HepG2 (cell line): ENCODE results near the gene DRAP1. TPM values are rescaled to one million over a fixed set of nuclear protein-coding genes. Genes with fewer than 3 reads are reported as not detected.

Source experiments
- ATAC-seq: fragments of 200-7000 bp; cut with Tn5 transposase; 3 replicates; pipeline ENCODE4 v1.9.1; 2020; ENCODE audit warnings: mild to moderate bottlenecking, moderate library complexity
- BruUV-seq: library from RNA; stranded (reverse); fragments of 400-500 nt; replicated peaks from 2 replicates; lab custom pipeline; 2021; lab: Mats Ljungman, UMichigan
- CTCF ChIA-PET: fragments of 300-600 bp; formaldehyde crosslinking; extraction: SDS; loops from one replicate; lab custom pipeline; 2021; ENCODE audit warnings: low total read pairs, inconsistent platforms, low intra/inter-chr PET ratio; lab: Yijun Ruan, JAX
- POLR2A ChIA-PET: fragments of 350-600 bp; sonication (Branson Sonifier 250); formaldehyde crosslinking; loops from one replicate; lab custom pipeline; 2020; ENCODE audit warnings: antibody characterized with exemption, inconsistent platforms; lab: Yijun Ruan, JAX
- DNase-seq: peaks from one replicate; pipeline ENCODE4 v3.0.0-alpha.2; 2015; ENCODE audit warnings: low spot score
- FAIRE-seq: peaks from 3 replicates; lab custom pipeline; 2011; peaks lifted over from hg19 to GRCh38; lab: Jason Lieb, UNC
- H2AFZ ChIP-seq: one replicate; pipeline ENCODE4 v1.6.1; 2011; ENCODE audit warnings: low read length, inconsistent platforms
- H3K27ac ChIP-seq: fragments of 300-600 bp; 3 replicates; pipeline ENCODE4 v1.8.0; 2011; ENCODE audit warnings: mixed run types, mild to moderate bottlenecking, mixed read lengths, low read length, inconsistent platforms; ENCODE audit not compliant: insufficient read depth; ENCODE audit errors: extremely low read length
- H3K27me3 ChIP-seq, 2 experiments: fragments of 200-600 bp in 1 of 2; 2 replicates in 1 of 2; 3 replicates in 1 of 2; pipeline versions ENCODE4 v1.6.0 to v1.8.0; 2011; ENCODE audit warnings: low read length in 2 of 2, mild to moderate bottlenecking in 2 of 2, moderate library complexity in 2 of 2, inconsistent platforms in 1 of 2; ENCODE audit not compliant: insufficient read depth in 2 of 2, control insufficient read depth in 1 of 2
- H3K36me3 ChIP-seq, 2 experiments: fragments of 200-600 bp in 1 of 2; replicated peaks in 1 of 2; 2 replicates in 1 of 2; 3 replicates in 1 of 2; pipeline versions ENCODE4 v1.5.1 to v1.8.0; 2011; ENCODE audit warnings: low read length in 2 of 2, inconsistent platforms in 1 of 2; ENCODE audit not compliant: insufficient read depth in 2 of 2, control insufficient read depth in 1 of 2
- H3K4me1 ChIP-seq: 2 replicates; pipeline ENCODE4 v1.5.1; 2012; ENCODE audit warnings: low read length, inconsistent platforms; ENCODE audit not compliant: insufficient read depth
- H3K4me2 ChIP-seq: 2 replicates; pipeline ENCODE4 v1.6.0; 2011; ENCODE audit warnings: low read depth, low read length, inconsistent platforms
- H3K4me3 ChIP-seq, 3 experiments: fragments of 200-600 bp in 1 of 3; sonication (generic), shearing (Covaris generic) in 1 of 3; replicated peaks in 1 of 3; 2 replicates each; pipeline ENCODE4 v1.5.1; 2011 to 2016; ENCODE audit warnings: low read length in 3 of 3, inconsistent platforms in 2 of 3, low read depth in 2 of 3, mild to moderate bottlenecking in 2 of 3, control low read depth in 1 of 3, mixed read lengths in 1 of 3; ENCODE audit not compliant: insufficient read depth in 1 of 3
- H3K79me2 ChIP-seq: one replicate; pipeline ENCODE4 v1.6.1; 2011; ENCODE audit warnings: low read length, inconsistent platforms; ENCODE audit not compliant: insufficient read depth
- H3K9ac ChIP-seq: 2 replicates; pipeline ENCODE4 v1.6.0; 2011; ENCODE audit warnings: mild to moderate bottlenecking, low read depth, low read length, inconsistent platforms; ENCODE audit not compliant: insufficient read depth
- H3K9me3 ChIP-seq: 2 replicates; pipeline ENCODE4 v1.5.1; 2012; ENCODE audit warnings: mild to moderate bottlenecking, low read length
- H4K20me1 ChIP-seq: 2 replicates; pipeline ENCODE4 v1.6.0; 2011; ENCODE audit warnings: inconsistent platforms, mild to moderate bottlenecking, low read length, moderate library complexity; ENCODE audit not compliant: insufficient read depth
- FOXC1 ChIP-seq: sonication (generic); formaldehyde crosslinking; IDR thresholded peaks from 2 replicates; pipeline ENCODE4 v1.8.0; 2022; ENCODE audit warnings: mild to moderate bottlenecking, missing genetic modification reagents, borderline replicate concordance
- ZNF121 ChIP-seq: sonication (generic); formaldehyde crosslinking; IDR thresholded peaks from 2 replicates; pipeline ENCODE4 v1.5.0; 2020; ENCODE audit warnings: mild to moderate bottlenecking, missing genetic modification reagents
- ZNF609 ChIP-seq: sonication (generic); formaldehyde crosslinking; IDR thresholded peaks from 2 replicates; pipeline ENCODE4 v1.4.0; 2020; ENCODE audit warnings: mild to moderate bottlenecking, missing genetic modification reagents, borderline replicate concordance
- ZNF724P ChIP-seq: sonication (generic); formaldehyde crosslinking; IDR thresholded peaks from 2 replicates; pipeline ENCODE4 v1.8.0; 2022; ENCODE audit warnings: missing genetic modification reagents, borderline replicate concordance
- WGBS: methylation state at CpG from one replicate; pipeline ENCODE4 v1.1.6; 2017; ENCODE audit warnings: low lambda C conversion rate; 5-methylcytosine and 5-hydroxymethylcytosine counted together
- in situ Hi-C: cut with HindIII; loops from 2 replicates; pipeline ENCODE4 v1.10.0; 2017; ENCODE audit warnings: low pct_unique_long_range_greater_than_20kb; ENCODE audit not compliant: extremely low pct_ligation_motif_present
- intact Hi-C: fragments of 100-400 bp; cut with micrococcal nuclease; formaldehyde crosslinking; loops from one replicate; pipeline ENCODE4 v1.10.0; 2022; ENCODE audit not compliant: unreplicated experiment
- polyA plus RNA-seq, 8 experiments: library from polyadenylated mRNA; depleted of rRNA in 3 of 8; stranded (reverse) in 7 of 8; unstranded in 1 of 8; fragments of >200 nt; fragmentation: Illumina TruSeq in 4 of 8; extraction: Trizol in 4 of 8; gene quantifications; 2 replicates each; pipeline versions ENCODE4 v1.2.1 to v1.2.3, GENCODE V29; 2011 to 2016; ENCODE audit warnings: low read depth in 4 of 8, missing spikeins in 1 of 8, mixed read lengths in 1 of 8; ENCODE audit not compliant: insufficient read depth in 1 of 8
- total RNA-seq, 5 experiments: library from RNA; depleted of rRNA; stranded (reverse); fragments of >200 nt; fragmentation: Illumina TruSeq; extraction: Trizol; gene quantifications; 2 replicates each; pipeline ENCODE4 v1.2.3, GENCODE V29; 2016; ENCODE audit warnings: low read depth in 1 of 5

Gene DRAP1
- total and polyA plus RNA-seq, 2 of the 13 experiments (the other 11 are each of a cell fraction or from before 2014, with no cell fraction given), result 46.8 to 52.3 TPM

- Histone ChIP-seq H3K9me3 (no peaks in the 10 kb centered on the region), H3K4me3 (peak overlapping the region; percentile 89 to 97 (median 97)), H3K36me3 (peaks cover 21 to 35% of the 10 kb centered on the region in 2 experiments), H4K20me1 (no peaks in the 10 kb centered on the region), H3K79me2 (peaks cover 22% of the 10 kb centered on the region), H3K4me1 (peaks cover 53% of the 10 kb centered on the region), H2AFZ (no peak overlapping the region), H3K4me2 (peak overlapping the region; percentile 98), H3K9ac (peak overlapping the region; percentile 98), H3K27me3 (no peaks in the 10 kb centered on the region; a peak in 1 of 5 replicates), H3K27ac (no peak overlapping the region)
- WGBS, result 5% methylated on average over 8 of the region's 13 CpGs
- CTCF ChIA-PET, result interaction anchor here (1.1 kb wide), 1 partner anchor 78 kb away, joined by 3 read pairs; no protein-coding TSS in a partner anchor
- DNase-seq (no peak), ATAC-seq (peak; percentile 32), FAIRE-seq (no peak)
- no peak for TF ChIP-seq ZNF724P (CRISPR knock-in tag)
- TF ChIP-seq ZNF609 (CRISPR knock-in tag), result 0 out of 2 replicates have a peak, but pooled peaks have one; percentile 3
- TF ChIP-seq FOXC1 (CRISPR knock-in tag), result 0 out of 2 replicates have a peak, but pooled peaks have one; percentile 9
- 0 out of 2 replicates have a peak, but pooled peaks have one; percentile 54 for TF ChIP-seq ZNF121 (CRISPR knock-in tag)
- intact Hi-C loops, result no loop called here
- TSS peak; percentile 62 for BruUV-seq
- POLR2A ChIA-PET, result interaction anchor here (0.6 to 1.4 kb wide), 4 partner anchors 34 to 283 kb away, joined by 3 to 5 read pairs (median 4); partner anchors contain the start of genes CFL1 and FIBP
- in situ Hi-C loops, result no loop called here
Observed at GRCh38 chr11:65962141-65962564, 42.9 kb downstream of the DRAP1 start.
